ENCODE data around the gene ZNF789. TPM values are rescaled to one million over a fixed set of nuclear protein-coding genes. Genes with fewer than 3 reads are reported as not detected.

Gene ZNF789
- total RNA-seq, 3 donors from 2014 or later, result 5.4 to 9.4 (median 7.1) TPM

GRCh38 chr7:99451936-99452335 lies 20.8 kb upstream of the ZNF789 start:
- H3K27me3 Mint-ChIP-seq (ENCODE audit: low read depth), result no peaks in the 10 kb centered on the region
- peaks cover 12% of the 10 kb centered on the region for H3K36me3 Mint-ChIP-seq (ENCODE audit: insufficient read depth)
- no peaks in the 10 kb centered on the region for H3K4me1 Mint-ChIP-seq (ENCODE audit: low read depth)
- DNase-seq, result no peak
- no peak overlapping the region for H3K4me3 Mint-ChIP-seq
- no peaks in the 10 kb centered on the region for H3K9me3 Mint-ChIP-seq
- ATAC-seq, result no peak

- peaks cover 12% of the 10 kb centered on the region for H3K36me3 Mint-ChIP-seq (ENCODE audit: insufficient read depth)
- H3K9me3 Mint-ChIP-seq, result no peaks in the 10 kb centered on the region
- H3K4me3 Mint-ChIP-seq, result no peak overlapping the region
- no peaks in the 10 kb centered on the region for H3K4me1 Mint-ChIP-seq (ENCODE audit: low read depth)
- no peaks in the 10 kb centered on the region for H3K27me3 Mint-ChIP-seq (ENCODE audit: low read depth)
- DNase-seq, result no peak
- no peak for ATAC-seq
Measured at GRCh38 chr7:99452541-99452940, 20.1 kb upstream of the ZNF789 start.

- H3K9me3 Mint-ChIP-seq, result no peaks in the 10 kb centered on the region
- no peaks in the 10 kb centered on the region for H3K4me1 Mint-ChIP-seq (ENCODE audit: low read depth)
- H3K36me3 Mint-ChIP-seq (ENCODE audit: insufficient read depth), result peaks cover 12% of the 10 kb centered on the region
- H3K4me3 Mint-ChIP-seq, result no peak overlapping the region
- ATAC-seq, result no peak
- H3K27me3 Mint-ChIP-seq (ENCODE audit: low read depth), result no peaks in the 10 kb centered on the region
- no peak for DNase-seq
Measured at GRCh38 chr7:99453105-99453504, 19.6 kb upstream of the ZNF789 start.

GRCh38 chr7:99455874-99456273 lies 16.8 kb upstream of the ZNF789 start:
- H3K27me3 Mint-ChIP-seq (ENCODE audit: low read depth), result no peaks in the 10 kb centered on the region
- DNase-seq, result no peak
- H3K9me3 Mint-ChIP-seq, result no peaks in the 10 kb centered on the region
- peaks cover 27% of the 10 kb centered on the region for H3K36me3 Mint-ChIP-seq (ENCODE audit: insufficient read depth)
- ATAC-seq, result peak in 1 of 2 donors; percentile 17
- no peak overlapping the region for H3K4me3 Mint-ChIP-seq
- peaks cover 14% of the 10 kb centered on the region for H3K4me1 Mint-ChIP-seq (ENCODE audit: low read depth)

- Mint-ChIP-seq H3K9me3 (no peaks in the 10 kb centered on the region), H3K4me3 (no peak overlapping the region), H3K27me3 (ENCODE audit: low read depth) (no peaks in the 10 kb centered on the region), H3K36me3 (ENCODE audit: insufficient read depth) (peaks cover 24% of the 10 kb centered on the region), H3K4me1 (ENCODE audit: low read depth) (peaks cover 17% of the 10 kb centered on the region)
- no peak for DNase-seq
- no peak for ATAC-seq
Measured at GRCh38 chr7:99456288-99456687, 16.4 kb upstream of the ZNF789 start.

GRCh38 chr7:99457050-99457649 lies 15.5 kb upstream of the ZNF789 start:
- Mint-ChIP-seq H3K9me3 (no peaks in the 10 kb centered on the region), H3K4me3 (no peak overlapping the region), H3K36me3 (ENCODE audit: insufficient read depth) (peaks cover 24% of the 10 kb centered on the region), H3K27me3 (ENCODE audit: low read depth) (no peaks in the 10 kb centered on the region), H3K4me1 (ENCODE audit: low read depth) (peaks cover 17% of the 10 kb centered on the region)
- DNase-seq, result no peak
- no peak for ATAC-seq

- DNase-seq (no peak), ATAC-seq (no peak)
- no peaks in the 10 kb centered on the region for H3K9me3 Mint-ChIP-seq
- no peak overlapping the region for H3K4me3 Mint-ChIP-seq
- H3K4me1 Mint-ChIP-seq (ENCODE audit: low read depth), result peaks cover 20% of the 10 kb centered on the region
- no peaks in the 10 kb centered on the region for H3K27me3 Mint-ChIP-seq (ENCODE audit: low read depth)
- H3K36me3 Mint-ChIP-seq (ENCODE audit: insufficient read depth), result peaks cover 27% of the 10 kb centered on the region
Measured at GRCh38 chr7:99457650-99458493, 14.8 kb upstream of the ZNF789 start.

- no peak overlapping the region for H3K4me3 Mint-ChIP-seq
Measured at GRCh38 chr7:99459087-99459486, 13.6 kb upstream of the ZNF789 start.

GRCh38 chr7:99460651-99461050 lies 12.0 kb upstream of the ZNF789 start:
- no peak for DNase-seq
- Mint-ChIP-seq H3K9me3 (no peaks in the 10 kb centered on the region), H3K4me1 (ENCODE audit: low read depth) (peaks cover 37% of the 10 kb centered on the region), H3K36me3 (ENCODE audit: insufficient read depth) (peaks cover 28% of the 10 kb centered on the region), H3K27me3 (ENCODE audit: low read depth) (no peaks in the 10 kb centered on the region), H3K4me3 (no peak overlapping the region)
- no peak for ATAC-seq

More at GRCh38 chr7:99459087-99459486, 13.6 kb upstream of the ZNF789 start:
- Mint-ChIP-seq H3K9me3 (no peaks in the 10 kb centered on the region), H3K27me3 (ENCODE audit: low read depth) (no peaks in the 10 kb centered on the region), H3K36me3 (ENCODE audit: insufficient read depth) (peaks cover 27% of the 10 kb centered on the region), H3K4me1 (ENCODE audit: low read depth) (peaks cover 27% of the 10 kb centered on the region)
- DNase-seq, result no peak
- peak; percentile 59 to 64 for ATAC-seq

GRCh38 chr7:99461221-99461620 lies 11.5 kb upstream of the ZNF789 start:
- Mint-ChIP-seq H3K4me1 (ENCODE audit: low read depth) (peaks cover 41% of the 10 kb centered on the region), H3K9me3 (no peaks in the 10 kb centered on the region), H3K36me3 (ENCODE audit: insufficient read depth) (peaks cover 28% of the 10 kb centered on the region), H3K4me3 (no peak overlapping the region), H3K27me3 (ENCODE audit: low read depth) (no peaks in the 10 kb centered on the region)
- DNase-seq (no peak), ATAC-seq (no peak)

GRCh38 chr7:99465421-99465768 lies 7.3 kb upstream of the ZNF789 start:
- DNase-seq (no peak), ATAC-seq (peak; percentile 28 to 36)
- H3K27me3 Mint-ChIP-seq (ENCODE audit: low read depth), result no peaks in the 10 kb centered on the region
- H3K9me3 Mint-ChIP-seq, result no peaks in the 10 kb centered on the region
- H3K4me1 Mint-ChIP-seq (ENCODE audit: low read depth), result peaks cover 33% of the 10 kb centered on the region
- peak overlapping the region; percentile 94 for H3K4me3 Mint-ChIP-seq
- peaks cover 9% of the 10 kb centered on the region for H3K36me3 Mint-ChIP-seq (ENCODE audit: insufficient read depth)

- H3K4me3 Mint-ChIP-seq, result no peak overlapping the region
- peaks cover 5% of the 10 kb centered on the region for H3K36me3 Mint-ChIP-seq (ENCODE audit: insufficient read depth)
- H3K4me1 Mint-ChIP-seq (ENCODE audit: low read depth), result peaks cover 28% of the 10 kb centered on the region
- H3K9me3 Mint-ChIP-seq, result no peaks in the 10 kb centered on the region
- H3K27me3 Mint-ChIP-seq (ENCODE audit: low read depth), result no peaks in the 10 kb centered on the region
- DNase-seq, result no peak
- no peak for ATAC-seq
Measured at GRCh38 chr7:99468336-99468918, 4.3 kb upstream of the ZNF789 start.

GRCh38 chr7:99469381-99470065 lies 3.2 kb upstream of the ZNF789 start:
- Mint-ChIP-seq H3K4me3 (peak overlapping the region; percentile 19), H3K9me3 (no peaks in the 10 kb centered on the region), H3K27me3 (ENCODE audit: low read depth) (no peaks in the 10 kb centered on the region), H3K36me3 (ENCODE audit: insufficient read depth) (no peaks in the 10 kb centered on the region), H3K4me1 (ENCODE audit: low read depth) (peaks cover 23% of the 10 kb centered on the region)
- ATAC-seq (no peak), DNase-seq (no peak)

GRCh38 chr7:99473315-99473596 lies 566 bp downstream of the ZNF789 start:
- no peak for DNase-seq
- peak; percentile 11 to 15 for ATAC-seq

More at GRCh38 chr7:99473315-99473596, 566 bp downstream of the ZNF789 start:
- H3K4me3 Mint-ChIP-seq, result peak overlapping the region; percentile 96
- H3K27me3 Mint-ChIP-seq (ENCODE audit: low read depth), result no peaks in the 10 kb centered on the region
- peaks cover 4% of the 10 kb centered on the region for H3K36me3 Mint-ChIP-seq (ENCODE audit: insufficient read depth)
- peaks cover 25% of the 10 kb centered on the region for H3K4me1 Mint-ChIP-seq (ENCODE audit: low read depth)
- no peaks in the 10 kb centered on the region for H3K9me3 Mint-ChIP-seq

All from activated T-cell treated with anti-CD3 and anti-CD28 coated beads, Interleukin-2, amount 50 U/mL, for 4 hours (primary cell).